HG03108 (cell line): ENCODE data around the gene FAM20C.
"Not testable (repeated sequence)": the region's sequence is repeated elsewhere in the genome, so short reads cannot be mapped to it uniquely, and the experiment has no call there.

ENCODE experiments used
- ATAC-seq: cut with Tn5 transposase; IDR thresholded peaks from one replicate; pipeline ENCODE4 v1.9.1; 2021; ENCODE audit warnings: moderate library complexity; ENCODE audit not compliant: unreplicated experiment

The FAM20C gene

GRCh38 chr7:173209-173918, 19.0 kb upstream of the FAM20C start:
- ATAC-seq = no peak

- no peak for ATAC-seq
Measured at GRCh38 chr7:174716-175115, 17.7 kb upstream of the FAM20C start.

GRCh38 chr7:175955-176354, 16.4 kb upstream of the FAM20C start:
- ATAC-seq = no peak

GRCh38 chr7:176381-176780, 16.0 kb upstream of the FAM20C start:
- no peak for ATAC-seq

- no peak for ATAC-seq
Measured at GRCh38 chr7:176786-177459, 15.4 kb upstream of the FAM20C start.

GRCh38 chr7:178444-178843, 13.9 kb upstream of the FAM20C start:
- ATAC-seq = no peak

- no peak for ATAC-seq
Measured at GRCh38 chr7:179209-179681, 13.1 kb upstream of the FAM20C start.

GRCh38 chr7:179948-180694, 12.2 kb upstream of the FAM20C start:
- no peak for ATAC-seq

- ATAC-seq = no peak
Measured at GRCh38 chr7:181738-182137, 10.6 kb upstream of the FAM20C start.

- not testable (repeated sequence) for ATAC-seq
Measured at GRCh38 chr7:182502-182901, 9.9 kb upstream of the FAM20C start.

- ATAC-seq = no peak
Measured at GRCh38 chr7:183496-184292, 8.7 kb upstream of the FAM20C start.

- no peak for ATAC-seq
Measured at GRCh38 chr7:184294-185264, 7.8 kb upstream of the FAM20C start.

GRCh38 chr7:186516-187113, 5.8 kb upstream of the FAM20C start:
- no peak for ATAC-seq

- ATAC-seq = no peak
Measured at GRCh38 chr7:187227-187927, 5.0 kb upstream of the FAM20C start.

- no peak for ATAC-seq
Measured at GRCh38 chr7:188174-188573, 4.2 kb upstream of the FAM20C start.

GRCh38 chr7:188727-189500, 3.5 kb upstream of the FAM20C start:
- no peak for ATAC-seq

GRCh38 chr7:189719-190118, 2.7 kb upstream of the FAM20C start:
- no peak for ATAC-seq

- ATAC-seq = no peak
Measured at GRCh38 chr7:190196-190595, 2.2 kb upstream of the FAM20C start.
